ENCODE results near the gene ABHD2.
"Not testable (repeated sequence)": the region's sequence is repeated elsewhere in the genome, so short reads cannot be mapped to it uniquely, and the experiment has no call there.

Gene ABHD2

GRCh38 chr15:89247446-89247845, 159.2 kb downstream of the ABHD2 start:
- DNase-seq (ENCODE audit: low spot score), result no peak
- in situ Hi-C loops (cut with MboI; ENCODE audit: low pct_unique_long_range_greater_than_20kb, low sequenced_read_pairs, unreplicated experiment), result no loop called here

GRCh38 chr15:89248584-89248983, 160.3 kb downstream of the ABHD2 start:
- in situ Hi-C loops (cut with MboI; ENCODE audit: low pct_unique_long_range_greater_than_20kb, low sequenced_read_pairs, unreplicated experiment), result no loop called here
- TF ChIP-seq, protein P1, sequence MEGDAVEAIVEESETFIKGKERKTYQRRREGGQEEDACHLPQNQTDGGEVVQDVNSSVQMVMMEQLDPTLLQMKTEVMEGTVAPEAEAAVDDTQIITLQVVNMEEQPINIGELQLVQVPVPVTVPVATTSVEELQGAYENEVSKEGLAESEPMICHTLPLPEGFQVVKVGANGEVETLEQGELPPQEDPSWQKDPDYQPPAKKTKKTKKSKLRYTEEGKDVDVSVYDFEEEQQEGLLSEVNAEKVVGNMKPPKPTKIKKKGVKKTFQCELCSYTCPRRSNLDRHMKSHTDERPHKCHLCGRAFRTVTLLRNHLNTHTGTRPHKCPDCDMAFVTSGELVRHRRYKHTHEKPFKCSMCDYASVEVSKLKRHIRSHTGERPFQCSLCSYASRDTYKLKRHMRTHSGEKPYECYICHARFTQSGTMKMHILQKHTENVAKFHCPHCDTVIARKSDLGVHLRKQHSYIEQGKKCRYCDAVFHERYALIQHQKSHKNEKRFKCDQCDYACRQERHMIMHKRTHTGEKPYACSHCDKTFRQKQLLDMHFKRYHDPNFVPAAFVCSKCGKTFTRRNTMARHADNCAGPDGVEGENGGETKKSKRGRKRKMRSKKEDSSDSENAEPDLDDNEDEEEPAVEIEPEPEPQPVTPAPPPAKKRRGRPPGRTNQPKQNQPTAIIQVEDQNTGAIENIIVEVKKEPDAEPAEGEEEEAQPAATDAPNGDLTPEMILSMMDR (IDR thresholded peaks at IDR 0.05; ENCODE audit: extremely low read depth, insufficient read depth, missing control alignments), result no peak
- no peak for DNase-seq (ENCODE audit: low spot score)

More at GRCh38 chr15:89247446-89247845, 159.2 kb downstream of the ABHD2 start:
- TF ChIP-seq, protein P1 (IDR thresholded peaks at IDR 0.05; ENCODE audit: extremely low read depth, insufficient read depth, missing control alignments), result no peak

DNA sequence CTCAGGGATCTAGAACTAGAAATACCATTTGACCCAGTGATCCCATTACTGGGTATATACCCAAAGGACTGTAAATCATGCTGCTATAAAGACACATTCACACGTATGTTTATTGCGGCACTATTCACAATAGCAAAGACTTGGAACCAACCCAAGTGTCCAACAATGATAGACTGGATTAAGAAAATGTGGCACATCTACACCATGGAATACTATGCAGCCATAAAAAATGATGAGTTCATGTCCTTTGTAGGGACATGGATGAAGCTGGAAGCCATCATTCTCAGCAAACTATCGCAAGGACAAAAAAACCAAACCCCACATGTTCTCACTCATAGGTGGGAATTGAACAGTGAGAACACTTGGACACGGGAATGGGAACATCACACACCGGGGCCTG, 161.9 kb downstream of the ABHD2 start:
- DNase-seq (ENCODE audit: low spot score); in situ Hi-C loops (cut with MboI; ENCODE audit: low pct_unique_long_range_greater_than_20kb, low sequenced_read_pairs, unreplicated experiment): not testable (repeated sequence)

Measured in GM13977 (cell line).